BE2C (cell line): ENCODE results near the gene ATP2B1.

Source experiments
- DNase-seq: peaks from one replicate; pipeline ENCODE4 v3.0.0-alpha.2; 2020
- H3K27me3 ChIP-seq: fragments of 250-450 bp; sonication (Bioruptor Pico); 2 replicates; pipeline ENCODE4 v1.5.1; 2020; ENCODE audit warnings: mild to moderate bottlenecking
- H3K36me3 ChIP-seq: fragments of 250-450 bp; sonication (Bioruptor Pico); 2 replicates; pipeline ENCODE4 v1.5.1; 2020; ENCODE audit warnings: mild to moderate bottlenecking
- H3K4me1 ChIP-seq: fragments of 250-450 bp; sonication (Bioruptor Pico); 2 replicates; pipeline ENCODE4 v1.5.1; 2020
- H3K4me3 ChIP-seq: 2 replicates; pipeline ENCODE4 v1.5.1; 2011; ENCODE audit warnings: low read depth, low read length
- H3K9me3 ChIP-seq: fragments of 250-450 bp; sonication (Bioruptor Pico); 2 replicates; pipeline ENCODE4 v1.5.1; 2020
- CTCF ChIP-seq: IDR thresholded peaks from 2 replicates; pipeline ENCODE4 v1.5.1; 2012; ENCODE audit warnings: mild to moderate bottlenecking, low read depth, low read length

The ATP2B1 gene

GRCh38 chr12:89597210-89597609, 111.4 kb downstream of the ATP2B1 start:
- Histone ChIP-seq H3K36me3 (0 out of 2 replicates have a peak, but pooled peaks cover 5% of the 10 kb centered on the region), H3K4me3 (no peak overlapping the region), H3K27me3 (no peaks in the 10 kb centered on the region), H3K9me3 (no peaks in the 10 kb centered on the region), H3K4me1 (no peaks in the 10 kb centered on the region)
- no peak for DNase-seq
- TF ChIP-seq CTCF: no peak

GRCh38 chr12:89593873-89594272, 114.8 kb downstream of the ATP2B1 start:
- Histone ChIP-seq H3K4me3 (no peak overlapping the region), H3K9me3 (no peaks in the 10 kb centered on the region), H3K36me3 (peaks cover 8% of the 10 kb centered on the region; the same call in 1 of the 2 replicates), H3K27me3 (no peaks in the 10 kb centered on the region), H3K4me1 (no peaks in the 10 kb centered on the region)
- TF ChIP-seq CTCF: no peak
- no peak for DNase-seq

GRCh38 chr12:89593233-89593632, 115.4 kb downstream of the ATP2B1 start:
- no peak for DNase-seq
- Histone ChIP-seq H3K27me3 (no peaks in the 10 kb centered on the region), H3K4me3 (no peak overlapping the region), H3K9me3 (no peaks in the 10 kb centered on the region), H3K36me3 (peaks cover 8% of the 10 kb centered on the region; the same call in 1 of the 2 replicates), H3K4me1 (no peaks in the 10 kb centered on the region)
- TF ChIP-seq CTCF: no peak

GRCh38 chr12:89589753-89590152, 118.9 kb downstream of the ATP2B1 start:
- peaks cover 7% of the 10 kb centered on the region; the same call in 1 of the 2 replicates for H3K36me3 ChIP-seq
- H3K4me3 ChIP-seq: no peak overlapping the region
- no peaks in the 10 kb centered on the region for H3K9me3 ChIP-seq
- TF ChIP-seq CTCF: no peak
- H3K4me1 ChIP-seq: no peaks in the 10 kb centered on the region
- DNase-seq: no peak
- H3K27me3 ChIP-seq: no peaks in the 10 kb centered on the region

- H3K36me3 ChIP-seq: no peaks in the 10 kb centered on the region
- H3K9me3 ChIP-seq: no peaks in the 10 kb centered on the region
- peaks cover 3% of the 10 kb centered on the region; the same call in 1 of the 2 replicates for H3K4me1 ChIP-seq
- no peaks in the 10 kb centered on the region for H3K27me3 ChIP-seq
- no peak for DNase-seq
- TF ChIP-seq CTCF: no peak
- H3K4me3 ChIP-seq: no peak overlapping the region
Measured at GRCh38 chr12:89578499-89578898, 130.1 kb downstream of the ATP2B1 start.

GRCh38 chr12:89576572-89577220, 131.9 kb downstream of the ATP2B1 start:
- H3K27me3 ChIP-seq: no peaks in the 10 kb centered on the region
- H3K4me3 ChIP-seq: no peak overlapping the region
- H3K4me1 ChIP-seq: peaks cover 3% of the 10 kb centered on the region; the same call in 1 of the 2 replicates
- no peak for DNase-seq
- no peaks in the 10 kb centered on the region for H3K9me3 ChIP-seq
- no peaks in the 10 kb centered on the region for H3K36me3 ChIP-seq
- no peak for TF ChIP-seq CTCF
